ENCODE results near the gene SH3D19. TPM values are rescaled to one million over a fixed set of nuclear protein-coding genes. Genes with fewer than 3 reads are reported as not detected.
A peak's percentile ranks its signal among the peaks of the same experiment; 100 is the strongest.

Gene SH3D19
- total and polyA plus RNA-seq, 2 of the 4 experiments (the other 2 are of a cell fraction): 14.4 to 27.2 TPM

DNA sequence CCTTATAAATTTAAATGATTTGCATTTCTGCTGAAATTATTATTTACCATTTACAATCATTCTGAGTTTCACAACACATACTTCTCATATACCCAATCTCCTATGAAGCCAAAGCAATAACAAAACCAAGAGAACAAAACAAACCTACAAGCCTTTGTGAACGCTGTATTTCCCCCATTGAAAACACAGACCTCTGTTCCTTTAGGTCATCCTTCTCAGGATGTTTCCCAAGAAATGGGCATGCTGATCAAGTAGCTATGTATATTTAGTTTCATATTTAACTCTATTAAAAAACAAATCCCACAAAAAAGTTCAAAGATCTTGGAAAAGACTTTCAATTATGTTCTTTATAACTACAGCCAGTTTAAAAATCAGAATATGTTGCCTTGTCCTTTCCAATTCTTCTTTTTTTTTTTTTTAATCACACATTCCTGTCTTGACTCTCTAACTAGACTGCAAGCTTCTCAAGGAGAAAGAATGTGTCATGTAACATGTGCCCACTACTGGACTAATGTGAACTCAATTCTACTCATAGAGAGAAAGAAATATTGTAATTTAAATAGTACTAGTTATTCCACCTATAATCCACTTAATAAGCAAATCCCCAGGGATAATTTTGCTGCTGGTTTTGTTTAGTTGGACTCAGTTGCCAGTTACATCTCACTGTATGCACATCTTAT, 132.7 kb downstream of the SH3D19 start:
- no peak overlapping the region for H3K18ac ChIP-seq (ENCODE audit: low read depth, low read length)

More for the DNA sequence above, 132.7 kb downstream of the SH3D19 start:
- ATAC-seq (ENCODE audit: low read depth) (peak; percentile 49), DNase-seq (peak; percentile 19)
- dilution Hi-C loops (cut with HindIII; ENCODE audit: low sequenced_read_pairs, unreplicated experiment): no loop called here
- Histone ChIP-seq H3K9me1 (ENCODE audit: insufficient read depth, low read length) (no peaks in the 10 kb centered on the region), H2AFZ (replicated peaks; ENCODE audit: low read length, poor library complexity) (no peak overlapping the region), H2AK9ac (replicated peaks; ENCODE audit: low read depth, low read length, poor library complexity) (no peak overlapping the region), H3K27ac (ENCODE audit: insufficient read depth, low read length) (no peak overlapping the region), H2BK5ac (ENCODE audit: low read depth, low read length, poor library complexity, severe bottlenecking) (no peak overlapping the region), H4K5ac (ENCODE audit: low read depth, low read length) (no peak overlapping the region), H4K91ac (ENCODE audit: insufficient read depth, low read depth, low read length) (no peak overlapping the region), H3K14ac (replicated peaks; ENCODE audit: low read depth, low read length) (no peak overlapping the region), H3K27me3 (ENCODE audit: control insufficient read depth, insufficient read depth, low read length) (no peaks in the 10 kb centered on the region), H3K79me1 (ENCODE audit: low read depth in 1 of 2, low read length in 2 of 2) (peaks cover 0 to 15% of the 10 kb centered on the region in 2 experiments; a peak in 2 of 4 replicates), H3K9me3 (ENCODE audit: control insufficient read depth, insufficient read depth, low read length) (no peaks in the 10 kb centered on the region), H3K23ac (ENCODE audit: low read depth, low read length) (no peak overlapping the region), H3K4me1 (ENCODE audit: control insufficient read depth, insufficient read depth, low read length) (peaks cover 2% of the 10 kb centered on the region; the same call in 1 of the 2 replicates), H3K4me2 (ENCODE audit: low read depth, low read length) (no peak overlapping the region), H2AK5ac (ENCODE audit: low read depth, low read length) (no peak overlapping the region), H2BK120ac (ENCODE audit: low read depth, low read length) (no peak overlapping the region), H4K20me1 (ENCODE audit: insufficient read depth, low read length) (no peaks in the 10 kb centered on the region), H3K56ac (ENCODE audit: extremely low read depth, insufficient read depth, low read length) (no peak overlapping the region), H4K8ac (ENCODE audit: low read depth in 2 of 2, low read length in 2 of 2) (no peak overlapping the region), H3K36me3 (ENCODE audit: control insufficient read depth, insufficient read depth, low read length) (no peaks in the 10 kb centered on the region), H3K9ac (ENCODE audit: low read depth, low read length) (no peak overlapping the region), H2BK20ac (ENCODE audit: low read depth, low read length) (no peak overlapping the region), H2BK15ac (ENCODE audit: low read depth, low read length) (no peak overlapping the region), H3K4ac (ENCODE audit: low read depth, low read length) (no peak overlapping the region), H3K4me3 (ENCODE audit: insufficient read depth, low read depth, low read length) (no peak overlapping the region)
- no TSS peak for BruUV-seq (replicated peaks)
- intact Hi-C loops (cut with micrococcal nuclease): no loop called here
- in situ Hi-C loops (cut with MboI; ENCODE audit: low sequenced_read_pairs): no loop called here
- ChIA-PET CTCF (no interaction called here), POLR2A (ENCODE audit: unreplicated experiment) (no interaction called here)
- WGBS, 2 experiments (ENCODE audit: extremely low coverage in 2 of 2, insufficient read length in 1 of 2): no CpG with 5 or more reads among the region's 1 CpG
- TF ChIP-seq MXI1 (IDR thresholded peaks at IDR 0.05; ENCODE audit: borderline replicate concordance, low read depth, low read length) (no peak), MAZ (IDR thresholded peaks at IDR 0.05; ENCODE audit: borderline replicate concordance, low read depth, low read length) (no peak), SMC3 (IDR thresholded peaks at IDR 0.05; ENCODE audit: low read depth, low read length) (no peak), POLR2A (IDR thresholded peaks at IDR 0.05; ENCODE audit: low read depth, low read length) (no peak), CEBPB (IDR thresholded peaks at IDR 0.05; ENCODE audit: low read depth, low read length) (no peak), RFX5 (IDR thresholded peaks at IDR 0.05; ENCODE audit: low read depth, low read length) (no peak), CHD1 (IDR thresholded peaks at IDR 0.05; ENCODE audit: low read depth, low read length) (no peak), MAFK (IDR thresholded peaks at IDR 0.05; ENCODE audit: low read depth, low read length) (no peak)
- TF ChIP-seq, protein P1, sequence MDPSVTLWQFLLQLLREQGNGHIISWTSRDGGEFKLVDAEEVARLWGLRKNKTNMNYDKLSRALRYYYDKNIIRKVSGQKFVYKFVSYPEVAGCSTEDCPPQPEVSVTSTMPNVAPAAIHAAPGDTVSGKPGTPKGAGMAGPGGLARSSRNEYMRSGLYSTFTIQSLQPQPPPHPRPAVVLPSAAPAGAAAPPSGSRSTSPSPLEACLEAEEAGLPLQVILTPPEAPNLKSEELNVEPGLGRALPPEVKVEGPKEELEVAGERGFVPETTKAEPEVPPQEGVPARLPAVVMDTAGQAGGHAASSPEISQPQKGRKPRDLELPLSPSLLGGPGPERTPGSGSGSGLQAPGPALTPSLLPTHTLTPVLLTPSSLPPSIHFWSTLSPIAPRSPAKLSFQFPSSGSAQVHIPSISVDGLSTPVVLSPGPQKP (IDR thresholded peaks at IDR 0.05; ENCODE audit: borderline replicate concordance, low read depth, low read length): no peak
- TF ChIP-seq, protein P2, sequence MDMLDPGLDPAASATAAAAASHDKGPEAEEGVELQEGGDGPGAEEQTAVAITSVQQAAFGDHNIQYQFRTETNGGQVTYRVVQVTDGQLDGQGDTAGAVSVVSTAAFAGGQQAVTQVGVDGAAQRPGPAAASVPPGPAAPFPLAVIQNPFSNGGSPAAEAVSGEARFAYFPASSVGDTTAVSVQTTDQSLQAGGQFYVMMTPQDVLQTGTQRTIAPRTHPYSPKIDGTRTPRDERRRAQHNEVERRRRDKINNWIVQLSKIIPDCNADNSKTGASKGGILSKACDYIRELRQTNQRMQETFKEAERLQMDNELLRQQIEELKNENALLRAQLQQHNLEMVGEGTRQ (IDR thresholded peaks at IDR 0.05; ENCODE audit: low read depth, low read length): no peak
